HepG2 (cell line): ENCODE measurements around the gene NBPF1.
"Not testable (repeated sequence)": the region's sequence is repeated elsewhere in the genome, so short reads cannot be mapped to it uniquely, and the experiment has no call there.

ENCODE experiments used
- FOXC1 ChIP-seq: sonication (generic); formaldehyde crosslinking; IDR thresholded peaks from 2 replicates; pipeline ENCODE4 v1.8.0; 2022; ENCODE audit warnings: mild to moderate bottlenecking, missing genetic modification reagents, borderline replicate concordance
- MED13 ChIP-seq: sonication (generic); formaldehyde crosslinking; IDR thresholded peaks from 2 replicates; pipeline ENCODE4 v1.5.0; 2020; ENCODE audit warnings: missing genetic modification reagents
- MYNN ChIP-seq: sonication (generic); formaldehyde crosslinking; IDR thresholded peaks from 2 replicates; pipeline ENCODE4 v1.4.0; 2020; ENCODE audit warnings: mild to moderate bottlenecking, low read depth, missing genetic modification reagents
- PITX1 ChIP-seq: sonication (generic); formaldehyde crosslinking; IDR thresholded peaks from 2 replicates; pipeline ENCODE4 v1.5.1; 2020; ENCODE audit warnings: mild to moderate bottlenecking, missing genetic modification reagents
- POLR2A ChIP-seq, 2 experiments: IDR thresholded peaks; 2 replicates each; pipeline ENCODE4 v1.6.1; 2011; ENCODE audit warnings: low read depth in 2 of 2, low read length in 2 of 2, mild to moderate bottlenecking in 1 of 2, moderate library complexity in 1 of 2; ENCODE audit not compliant: insufficient read depth in 1 of 2
- RFX5 ChIP-seq: IDR thresholded peaks from 2 replicates; pipeline ENCODE4 v1.6.1; 2011; ENCODE audit warnings: low read depth, low read length, improper control_type of control experiment
- TF ChIP-seq, protein P1 (sequence below), 2 experiments: fragments of 450-650 bp in 1 of 2; sonication (generic) in 1 of 2; formaldehyde crosslinking in 1 of 2; IDR thresholded peaks; 2 replicates each; pipeline versions ENCODE4 v1.6.1 to v1.8.0; 2016 to 2022; ENCODE audit warnings: antibody characterized with exemption in 1 of 2, mild to moderate bottlenecking in 1 of 2, missing genetic modification reagents in 1 of 2
- TF ChIP-seq, protein P2 (sequence below): sonication (generic); formaldehyde crosslinking; IDR thresholded peaks from 2 replicates; pipeline ENCODE4 v1.5.0; 2020; ENCODE audit warnings: mild to moderate bottlenecking, missing genetic modification reagents, moderate library complexity

DNA sequence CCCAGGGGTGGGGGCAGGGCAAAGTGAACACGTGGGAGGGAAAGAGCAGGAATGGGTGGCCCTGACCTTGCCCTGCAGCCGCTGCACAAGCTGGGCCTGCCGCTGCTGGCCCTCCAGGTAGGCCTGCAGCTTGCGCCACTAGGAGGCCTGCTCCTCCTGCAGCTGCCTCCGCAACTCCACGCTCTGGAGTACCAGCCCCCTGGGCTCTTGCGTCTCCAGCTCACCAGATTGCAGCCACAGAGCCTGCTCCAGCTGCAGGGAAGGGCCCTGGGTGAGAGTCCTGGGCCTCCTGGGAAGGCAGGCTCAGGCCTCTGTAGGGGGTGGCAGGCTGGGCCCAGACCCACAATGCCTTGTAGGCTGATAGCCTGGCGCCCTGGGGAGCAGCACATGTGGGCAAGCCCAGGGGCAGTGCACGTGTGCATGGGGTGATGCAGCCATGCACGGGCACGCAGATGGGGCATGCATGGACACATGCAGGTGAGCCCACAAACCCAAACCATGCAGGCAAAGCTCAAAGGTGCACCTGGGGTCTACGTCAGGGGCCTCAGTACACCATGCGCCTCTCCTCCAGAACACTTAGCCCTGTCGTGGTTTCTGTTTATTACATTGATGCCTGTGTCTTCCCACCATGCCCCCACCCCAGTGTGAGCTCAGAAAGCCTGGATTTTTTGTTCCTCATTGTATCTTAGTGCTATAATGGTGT lies 43.8 kb upstream of the NBPF1 start:
- TF ChIP-seq MED13 (CRISPR knock-in tag); PITX1 (CRISPR knock-in tag); POLR2A (IDR thresholded peaks at IDR 0.05; ENCODE audit: insufficient read depth in 1 of 2, low read depth in 2 of 2, low read length in 2 of 2); RFX5; MYNN (CRISPR knock-in tag); FOXC1 (CRISPR knock-in tag): not testable (repeated sequence)
- TF ChIP-seq, protein P1, sequence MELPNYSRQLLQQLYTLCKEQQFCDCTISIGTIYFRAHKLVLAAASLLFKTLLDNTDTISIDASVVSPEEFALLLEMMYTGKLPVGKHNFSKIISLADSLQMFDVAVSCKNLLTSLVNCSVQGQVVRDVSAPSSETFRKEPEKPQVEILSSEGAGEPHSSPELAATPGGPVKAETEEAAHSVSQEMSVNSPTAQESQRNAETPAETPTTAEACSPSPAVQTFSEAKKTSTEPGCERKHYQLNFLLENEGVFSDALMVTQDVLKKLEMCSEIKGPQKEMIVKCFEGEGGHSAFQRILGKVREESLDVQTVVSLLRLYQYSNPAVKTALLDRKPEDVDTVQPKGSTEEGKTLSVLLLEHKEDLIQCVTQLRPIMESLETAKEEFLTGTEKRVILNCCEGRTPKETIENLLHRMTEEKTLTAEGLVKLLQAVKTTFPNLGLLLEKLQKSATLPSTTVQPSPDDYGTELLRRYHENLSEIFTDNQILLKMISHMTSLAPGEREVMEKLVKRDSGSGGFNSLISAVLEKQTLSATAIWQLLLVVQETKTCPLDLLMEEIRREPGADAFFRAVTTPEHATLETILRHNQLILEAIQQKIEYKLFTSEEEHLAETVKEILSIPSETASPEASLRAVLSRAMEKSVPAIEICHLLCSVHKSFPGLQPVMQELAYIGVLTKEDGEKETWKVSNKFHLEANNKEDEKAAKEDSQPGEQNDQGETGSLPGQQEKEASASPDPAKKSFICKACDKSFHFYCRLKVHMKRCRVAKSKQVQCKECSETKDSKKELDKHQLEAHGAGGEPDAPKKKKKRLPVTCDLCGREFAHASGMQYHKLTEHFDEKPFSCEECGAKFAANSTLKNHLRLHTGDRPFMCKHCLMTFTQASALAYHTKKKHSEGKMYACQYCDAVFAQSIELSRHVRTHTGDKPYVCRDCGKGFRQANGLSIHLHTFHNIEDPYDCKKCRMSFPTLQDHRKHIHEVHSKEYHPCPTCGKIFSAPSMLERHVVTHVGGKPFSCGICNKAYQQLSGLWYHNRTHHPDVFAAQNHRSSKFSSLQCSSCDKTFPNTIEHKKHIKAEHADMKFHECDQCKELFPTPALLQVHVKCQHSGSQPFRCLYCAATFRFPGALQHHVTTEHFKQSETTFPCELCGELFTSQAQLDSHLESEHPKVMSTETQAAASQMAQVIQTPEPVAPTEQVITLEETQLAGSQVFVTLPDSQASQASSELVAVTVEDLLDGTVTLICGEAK (IDR thresholded peaks at IDR 0.05) = not testable (repeated sequence)
- TF ChIP-seq, protein P1 (CRISPR knock-in tag; IDR thresholded peaks at IDR 0.05) = not testable (repeated sequence)
- TF ChIP-seq, protein P2, sequence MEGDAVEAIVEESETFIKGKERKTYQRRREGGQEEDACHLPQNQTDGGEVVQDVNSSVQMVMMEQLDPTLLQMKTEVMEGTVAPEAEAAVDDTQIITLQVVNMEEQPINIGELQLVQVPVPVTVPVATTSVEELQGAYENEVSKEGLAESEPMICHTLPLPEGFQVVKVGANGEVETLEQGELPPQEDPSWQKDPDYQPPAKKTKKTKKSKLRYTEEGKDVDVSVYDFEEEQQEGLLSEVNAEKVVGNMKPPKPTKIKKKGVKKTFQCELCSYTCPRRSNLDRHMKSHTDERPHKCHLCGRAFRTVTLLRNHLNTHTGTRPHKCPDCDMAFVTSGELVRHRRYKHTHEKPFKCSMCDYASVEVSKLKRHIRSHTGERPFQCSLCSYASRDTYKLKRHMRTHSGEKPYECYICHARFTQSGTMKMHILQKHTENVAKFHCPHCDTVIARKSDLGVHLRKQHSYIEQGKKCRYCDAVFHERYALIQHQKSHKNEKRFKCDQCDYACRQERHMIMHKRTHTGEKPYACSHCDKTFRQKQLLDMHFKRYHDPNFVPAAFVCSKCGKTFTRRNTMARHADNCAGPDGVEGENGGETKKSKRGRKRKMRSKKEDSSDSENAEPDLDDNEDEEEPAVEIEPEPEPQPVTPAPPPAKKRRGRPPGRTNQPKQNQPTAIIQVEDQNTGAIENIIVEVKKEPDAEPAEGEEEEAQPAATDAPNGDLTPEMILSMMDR = not testable (repeated sequence)
